ENCODE results near the gene USP38. TPM values are rescaled to one million over a fixed set of nuclear protein-coding genes. Genes with fewer than 3 reads are reported as not detected.
"Not testable (repeated sequence)": the region's sequence is repeated elsewhere in the genome, so short reads cannot be mapped to it uniquely, and the experiment has no call there.

USP38 gene
- total RNA-seq, 2 experiments from 2014 or later: 14.4 to 15.5 TPM

DNA sequence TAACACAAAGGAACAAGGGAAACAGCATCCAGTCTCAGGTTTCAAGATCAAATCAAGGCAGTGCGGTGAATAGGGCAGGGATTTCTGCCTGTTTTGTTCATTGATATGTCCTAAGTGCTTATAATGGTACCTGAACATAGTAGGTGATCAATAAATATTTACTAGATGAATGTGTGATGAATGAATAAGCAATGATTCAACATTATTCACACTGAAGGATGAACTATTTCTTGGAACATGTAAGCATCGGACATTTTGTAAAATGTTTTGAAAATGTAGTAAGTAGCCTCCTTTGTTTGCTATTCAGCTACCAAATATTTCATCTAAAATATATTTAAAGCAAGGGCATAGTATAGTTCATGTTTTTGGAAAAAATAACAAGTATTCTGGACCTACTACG is 67.8 kb downstream of the USP38 start:
- H3K27ac Mint-ChIP-seq: no peak overlapping the region
- H3K9me3 Mint-ChIP-seq: no peaks in the 10 kb centered on the region
- H3K27me3 Mint-ChIP-seq (ENCODE audit: low read depth): peaks cover 5% of the 10 kb centered on the region
- CTCF ChIA-PET: no interaction called here
- DNase-seq: no peak
- H3K4me1 Mint-ChIP-seq (ENCODE audit: low read depth): no peaks in the 10 kb centered on the region
- no peak overlapping the region for H3K4me3 Mint-ChIP-seq
- no peaks in the 10 kb centered on the region for H3K36me3 Mint-ChIP-seq (ENCODE audit: low read depth)
- intact Hi-C loops (cut with micrococcal nuclease): no loop called here

DNA sequence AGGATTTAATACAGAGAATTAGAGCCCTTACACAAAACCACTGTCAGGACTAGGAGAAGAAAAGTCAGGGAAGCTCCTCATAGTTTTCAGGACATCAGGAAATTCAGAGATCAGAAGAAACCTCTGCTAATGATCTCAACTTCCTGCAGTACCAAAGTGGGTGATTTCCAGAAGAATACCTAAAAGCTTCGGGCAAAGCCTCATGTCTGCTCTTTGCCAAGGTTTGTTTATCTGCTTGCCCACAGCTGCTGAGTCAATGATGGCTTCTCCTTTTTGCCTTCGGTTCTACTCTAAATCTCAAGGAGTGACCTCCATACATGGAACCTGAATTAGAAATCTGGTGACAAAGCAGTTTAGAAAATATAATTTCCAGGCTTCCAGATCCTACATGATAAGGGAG is 68.4 kb downstream of the USP38 start:
- Mint-ChIP-seq H3K27me3 (ENCODE audit: low read depth) (peaks cover 5% of the 10 kb centered on the region), H3K36me3 (ENCODE audit: low read depth) (no peaks in the 10 kb centered on the region), H3K4me3 (no peak overlapping the region), H3K27ac (no peak overlapping the region), H3K9me3 (no peaks in the 10 kb centered on the region), H3K4me1 (ENCODE audit: low read depth) (no peaks in the 10 kb centered on the region)
- intact Hi-C loops (cut with micrococcal nuclease): no loop called here
- no peak for DNase-seq
- CTCF ChIA-PET: no interaction called here

DNA sequence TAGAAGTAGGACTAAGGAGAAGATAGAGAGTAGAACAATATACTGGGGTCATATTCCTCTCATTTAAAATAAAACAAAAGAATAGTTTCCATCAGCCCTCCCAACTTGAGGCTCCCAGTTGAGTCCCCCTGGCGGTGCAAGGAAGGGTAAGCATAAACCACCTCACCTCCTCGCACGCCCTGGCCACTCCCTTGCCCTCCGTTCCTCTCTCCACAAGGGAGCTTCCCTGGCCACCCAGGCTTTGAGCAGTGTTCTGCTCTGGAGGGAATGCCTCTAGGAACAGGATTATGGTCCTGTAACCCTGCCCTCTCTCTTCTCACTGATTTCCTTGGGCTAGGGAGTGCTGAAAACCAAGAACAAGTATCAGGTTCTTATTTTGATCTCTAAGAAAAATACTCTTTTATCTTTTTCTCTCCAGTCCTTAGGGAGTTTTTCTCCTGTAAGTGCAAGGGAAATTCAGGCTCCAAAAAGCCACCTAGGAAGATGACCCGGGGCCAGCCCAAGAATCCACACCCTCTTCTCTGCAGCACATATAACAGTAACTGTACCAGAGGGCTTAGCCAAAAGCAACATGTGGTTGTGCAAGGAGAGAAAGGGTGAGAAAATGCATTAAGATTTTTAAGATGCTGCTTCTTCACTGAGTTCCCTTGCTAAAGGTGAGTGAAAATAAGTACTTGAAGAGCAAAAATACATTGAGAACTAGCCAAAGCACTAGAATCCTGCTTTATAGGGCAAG is 69.9 kb downstream of the USP38 start:
- CTCF ChIA-PET: no interaction called here
- no peak for DNase-seq
- no peaks in the 10 kb centered on the region for H3K9me3 Mint-ChIP-seq
- H3K27me3 Mint-ChIP-seq (ENCODE audit: low read depth): peaks cover 5% of the 10 kb centered on the region
- no peak overlapping the region for H3K4me3 Mint-ChIP-seq
- H3K27ac Mint-ChIP-seq: no peak overlapping the region
- no peaks in the 10 kb centered on the region for H3K4me1 Mint-ChIP-seq (ENCODE audit: low read depth)
- no peaks in the 10 kb centered on the region for H3K36me3 Mint-ChIP-seq (ENCODE audit: low read depth)
- intact Hi-C loops (cut with micrococcal nuclease): no loop called here

DNA sequence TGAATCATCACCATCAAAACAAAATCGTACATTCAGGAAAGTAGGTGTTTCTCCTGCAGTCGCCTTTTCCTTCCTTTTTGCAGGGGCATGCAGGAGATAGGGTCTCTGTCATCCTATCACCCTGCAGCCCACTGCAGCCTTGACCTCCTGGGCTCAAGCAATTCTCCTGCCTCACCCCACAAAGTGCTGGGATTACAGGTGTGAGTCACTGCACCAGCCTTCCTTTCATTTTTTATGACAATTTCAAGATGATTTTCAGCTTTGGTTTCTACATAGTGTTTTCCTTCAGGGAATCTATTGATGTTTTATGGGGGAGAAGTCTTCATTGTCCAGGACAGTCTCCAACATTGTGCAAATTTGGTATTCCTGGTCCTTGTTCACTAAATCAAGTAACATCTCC is 71.7 kb downstream of the USP38 start:
- Mint-ChIP-seq H3K4me1 (ENCODE audit: low read depth) (no peaks in the 10 kb centered on the region), H3K9me3 (no peaks in the 10 kb centered on the region), H3K36me3 (ENCODE audit: low read depth) (no peaks in the 10 kb centered on the region), H3K27ac (no peak overlapping the region), H3K4me3 (no peak overlapping the region), H3K27me3 (ENCODE audit: low read depth) (peaks cover 5% of the 10 kb centered on the region)
- CTCF ChIA-PET: interaction anchor here (0.5 kb wide), 1 partner anchor 1347 kb away, joined by 3 read pairs; no protein-coding TSS in a partner anchor
- no peak for DNase-seq
- intact Hi-C loops (cut with micrococcal nuclease): no loop called here

DNA sequence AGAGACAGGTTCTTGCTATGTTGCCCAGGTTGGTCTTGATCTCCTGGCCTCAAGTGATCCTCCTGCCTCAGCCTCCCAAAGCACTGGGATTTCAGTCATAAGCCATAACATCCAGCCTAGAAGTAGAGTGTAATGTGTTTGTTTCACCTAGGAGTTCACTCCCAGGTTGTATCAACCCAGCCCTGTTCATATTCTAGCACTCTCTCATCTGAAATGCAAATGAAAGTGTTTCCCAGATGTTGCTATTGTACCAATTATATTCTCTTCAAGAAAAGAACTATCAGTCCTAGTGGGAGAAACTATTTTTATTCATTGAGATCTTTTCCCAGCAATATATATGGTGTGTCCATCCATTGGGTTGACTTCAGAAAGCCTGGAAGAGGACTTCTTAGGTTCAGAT is 72.6 kb downstream of the USP38 start:
- DNase-seq: no peak
- no peaks in the 10 kb centered on the region for H3K9me3 Mint-ChIP-seq
- H3K27me3 Mint-ChIP-seq (ENCODE audit: low read depth): peaks cover 5% of the 10 kb centered on the region
- intact Hi-C loops (cut with micrococcal nuclease): no loop called here
- H3K27ac Mint-ChIP-seq: no peak overlapping the region
- H3K4me1 Mint-ChIP-seq (ENCODE audit: low read depth): no peaks in the 10 kb centered on the region
- no peaks in the 10 kb centered on the region for H3K36me3 Mint-ChIP-seq (ENCODE audit: low read depth)
- no peak overlapping the region for H3K4me3 Mint-ChIP-seq
- CTCF ChIA-PET: no interaction called here

DNA sequence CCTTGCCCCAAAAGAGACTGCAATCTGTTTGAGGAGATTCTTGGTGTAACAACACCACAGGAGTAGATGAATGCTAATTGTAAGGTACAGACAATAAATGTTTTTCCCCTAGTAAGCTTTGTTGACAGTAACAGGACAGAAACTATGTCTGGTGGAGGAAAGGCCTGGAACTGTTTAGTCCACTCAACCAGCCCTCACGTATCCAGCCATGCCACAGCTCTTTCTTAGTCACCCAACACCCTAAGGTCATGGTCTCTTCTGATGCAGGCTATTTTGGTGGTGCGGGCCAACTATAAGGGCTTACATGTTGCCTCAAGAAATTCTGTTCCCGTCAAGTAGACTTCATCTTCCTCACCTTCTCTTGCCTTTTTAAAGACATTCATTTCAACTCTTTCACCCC is 76.0 kb downstream of the USP38 start:
- CTCF ChIA-PET: no interaction called here
- Mint-ChIP-seq H3K27ac (no peak overlapping the region), H3K27me3 (ENCODE audit: low read depth) (peaks cover 3% of the 10 kb centered on the region), H3K36me3 (ENCODE audit: low read depth) (no peaks in the 10 kb centered on the region), H3K4me1 (ENCODE audit: low read depth) (no peaks in the 10 kb centered on the region), H3K9me3 (peaks cover under 1% of the 10 kb centered on the region), H3K4me3 (no peak overlapping the region)
- DNase-seq: no peak
- intact Hi-C loops (cut with micrococcal nuclease): no loop called here

DNA sequence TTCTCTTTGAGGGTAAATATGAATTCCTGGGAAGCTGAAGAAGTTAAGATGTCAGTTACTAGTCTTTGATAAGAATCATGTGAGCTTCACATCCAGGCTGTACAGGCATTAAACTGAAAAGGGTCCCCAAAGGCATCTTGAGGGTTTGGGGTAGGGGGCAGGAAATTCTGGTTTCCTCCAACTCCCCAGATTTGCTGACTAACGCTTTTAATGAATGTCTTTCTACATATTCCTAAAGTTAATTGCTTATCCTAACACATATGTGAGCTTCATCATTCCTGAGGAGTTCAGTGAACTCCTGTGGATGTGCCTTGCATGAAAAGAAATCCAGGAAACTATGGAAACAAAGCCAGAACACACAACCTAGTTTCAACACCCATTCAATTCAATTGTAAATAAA is 78.1 kb downstream of the USP38 start:
- Mint-ChIP-seq H3K4me3 (no peak overlapping the region), H3K4me1 (ENCODE audit: low read depth) (no peaks in the 10 kb centered on the region), H3K27ac (no peak overlapping the region), H3K36me3 (ENCODE audit: low read depth) (no peaks in the 10 kb centered on the region), H3K9me3 (peaks cover 15% of the 10 kb centered on the region), H3K27me3 (ENCODE audit: low read depth) (peaks cover 3% of the 10 kb centered on the region)
- DNase-seq: no peak
- CTCF ChIA-PET: no interaction called here
- intact Hi-C loops (cut with micrococcal nuclease): no loop called here

DNA sequence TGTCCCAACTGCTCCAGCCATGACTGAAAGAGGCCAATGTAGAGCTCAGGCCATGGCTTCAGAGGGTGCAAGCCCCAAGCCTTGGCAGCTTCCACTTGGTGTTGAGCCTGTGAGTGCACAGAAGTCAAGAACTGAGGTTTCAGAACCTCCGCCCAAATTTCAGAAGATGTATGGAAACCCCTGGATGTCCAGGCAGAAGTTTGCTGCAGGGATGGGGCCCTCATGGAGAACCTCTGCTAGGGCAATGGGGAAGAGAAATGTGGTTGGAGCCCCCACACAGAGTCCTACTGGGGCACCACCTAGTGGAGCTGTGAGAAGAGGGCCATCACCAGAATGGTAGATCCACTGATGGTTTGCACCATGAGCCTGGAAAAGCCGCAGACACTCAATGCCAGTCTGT is 83.0 kb downstream of the USP38 start:
- DNase-seq; H3K4me1 Mint-ChIP-seq (ENCODE audit: low read depth); H3K4me3 Mint-ChIP-seq; H3K27me3 Mint-ChIP-seq (ENCODE audit: low read depth); H3K27ac Mint-ChIP-seq; intact Hi-C loops (cut with micrococcal nuclease); CTCF ChIA-PET; H3K36me3 Mint-ChIP-seq (ENCODE audit: low read depth): not testable (repeated sequence)
- H3K9me3 Mint-ChIP-seq: peaks cover 17% of the 10 kb centered on the region

DNA sequence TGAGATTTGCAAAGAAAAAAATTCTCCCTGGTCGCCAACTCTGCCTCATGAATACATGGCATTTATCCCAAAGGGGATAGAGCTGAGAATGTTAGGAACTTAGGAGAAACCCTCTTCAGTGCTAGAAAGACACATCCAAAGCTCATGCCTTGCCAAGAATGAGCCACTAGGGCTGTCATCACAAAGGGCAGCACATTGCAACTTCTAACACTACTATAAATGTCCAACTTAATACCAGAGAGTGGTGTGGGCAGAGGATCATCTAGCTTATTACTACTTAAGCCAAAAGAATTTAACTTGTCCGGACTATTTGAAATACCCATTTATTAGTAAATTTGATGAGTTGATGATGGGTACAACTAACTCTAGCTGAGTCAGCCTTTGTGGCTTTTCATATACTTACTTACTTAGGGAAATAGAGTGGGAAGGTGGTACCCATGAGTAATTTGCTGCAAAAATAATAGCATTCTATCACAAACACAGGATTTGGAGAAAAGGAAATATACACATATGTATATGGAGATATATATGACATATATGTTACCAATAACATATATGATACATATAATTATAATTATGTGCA is 85.6 kb downstream of the USP38 start:
- intact Hi-C loops (cut with micrococcal nuclease): no loop called here
- H3K9me3 Mint-ChIP-seq: peaks cover 17% of the 10 kb centered on the region
- CTCF ChIA-PET: no interaction called here
- H3K4me3 Mint-ChIP-seq: no peak overlapping the region
- no peak overlapping the region for H3K27ac Mint-ChIP-seq
- H3K4me1 Mint-ChIP-seq (ENCODE audit: low read depth): no peaks in the 10 kb centered on the region
- H3K27me3 Mint-ChIP-seq (ENCODE audit: low read depth): peaks cover 14% of the 10 kb centered on the region
- no peaks in the 10 kb centered on the region for H3K36me3 Mint-ChIP-seq (ENCODE audit: low read depth)
- no peak for DNase-seq

Other genes starting within 250 kb of the USP38 start
- gene GAB1, start 152.0 kb downstream of the USP38 start, total RNA-seq: under 1 TPM; 0.12 to 0.29 TPM